Astrocyte of the cerebellum (primary cell): ENCODE measurements around the gene VPS41.
A peak's percentile ranks its signal among the peaks of the same experiment; 100 is the strongest.

Experiments
- DNase-seq: peaks from one replicate; pipeline ENCODE4 v3.0.0-alpha.2; 2011; ENCODE audit warnings: low read depth
- H3K4me3 ChIP-seq: 2 replicates; pipeline ENCODE4 v1.5.1; 2011; ENCODE audit warnings: mild to moderate bottlenecking, low read depth, low read length, moderate library complexity
- in situ Hi-C: cut with HindIII; loops from 2 replicates; pipeline ENCODE4 v1.10.0; 2017; ENCODE audit warnings: low sequenced_read_pairs
- TF ChIP-seq, protein P1 (sequence below): IDR thresholded peaks from 2 replicates; pipeline ENCODE4 v1.5.1; 2012; ENCODE audit warnings: low read length, low read depth, moderate library complexity, mild to moderate bottlenecking; ENCODE audit errors: missing control alignments

The VPS41 gene

DNA sequence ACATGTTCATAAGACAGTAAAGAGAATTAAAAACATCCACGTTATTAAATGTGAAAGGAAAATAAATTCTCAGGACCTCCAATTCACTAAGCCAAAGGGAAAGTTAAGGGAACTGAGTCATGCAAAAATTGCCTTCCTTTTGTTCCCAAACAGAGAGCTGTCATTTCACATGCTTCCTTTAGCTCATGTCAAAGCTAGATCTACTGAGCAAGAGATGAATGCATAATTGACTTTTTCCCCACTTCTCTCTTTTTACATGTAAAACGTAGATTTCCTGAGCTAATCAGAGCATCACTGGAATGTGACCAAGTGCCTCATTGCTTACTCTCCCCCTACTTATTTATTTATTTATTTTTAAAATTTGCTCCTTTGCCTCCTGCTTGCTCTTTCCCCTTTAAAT, 148.8 kb downstream of the VPS41 start:
- in situ Hi-C loops = no loop called here
- TF ChIP-seq, protein P1, sequence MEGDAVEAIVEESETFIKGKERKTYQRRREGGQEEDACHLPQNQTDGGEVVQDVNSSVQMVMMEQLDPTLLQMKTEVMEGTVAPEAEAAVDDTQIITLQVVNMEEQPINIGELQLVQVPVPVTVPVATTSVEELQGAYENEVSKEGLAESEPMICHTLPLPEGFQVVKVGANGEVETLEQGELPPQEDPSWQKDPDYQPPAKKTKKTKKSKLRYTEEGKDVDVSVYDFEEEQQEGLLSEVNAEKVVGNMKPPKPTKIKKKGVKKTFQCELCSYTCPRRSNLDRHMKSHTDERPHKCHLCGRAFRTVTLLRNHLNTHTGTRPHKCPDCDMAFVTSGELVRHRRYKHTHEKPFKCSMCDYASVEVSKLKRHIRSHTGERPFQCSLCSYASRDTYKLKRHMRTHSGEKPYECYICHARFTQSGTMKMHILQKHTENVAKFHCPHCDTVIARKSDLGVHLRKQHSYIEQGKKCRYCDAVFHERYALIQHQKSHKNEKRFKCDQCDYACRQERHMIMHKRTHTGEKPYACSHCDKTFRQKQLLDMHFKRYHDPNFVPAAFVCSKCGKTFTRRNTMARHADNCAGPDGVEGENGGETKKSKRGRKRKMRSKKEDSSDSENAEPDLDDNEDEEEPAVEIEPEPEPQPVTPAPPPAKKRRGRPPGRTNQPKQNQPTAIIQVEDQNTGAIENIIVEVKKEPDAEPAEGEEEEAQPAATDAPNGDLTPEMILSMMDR = no peak
- no peak overlapping the region for H3K4me3 ChIP-seq
- DNase-seq = no peak

DNA sequence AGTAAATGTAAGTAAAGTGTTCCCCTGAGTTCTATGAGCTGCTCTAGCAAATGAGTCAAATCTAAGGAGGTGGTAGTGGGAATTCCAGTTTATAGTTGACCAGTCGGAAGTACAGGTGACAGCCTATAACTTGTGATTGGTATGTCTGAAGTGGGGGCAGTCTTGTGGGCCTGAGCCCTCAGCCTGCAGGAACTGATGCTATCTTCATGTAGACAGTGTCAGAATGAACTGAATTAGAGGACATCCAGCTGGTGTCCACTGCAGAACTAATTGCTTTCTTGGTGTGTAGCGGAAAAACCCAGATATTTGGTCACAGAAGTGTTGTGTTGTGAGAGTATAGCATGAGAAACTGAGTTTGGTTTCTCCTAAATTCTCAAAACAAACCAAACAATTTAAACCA, 150.0 kb downstream of the VPS41 start:
- in situ Hi-C loops = no loop called here
- H3K4me3 ChIP-seq = no peak overlapping the region
- DNase-seq = no peak
- TF ChIP-seq, protein P1 = no peak

DNA sequence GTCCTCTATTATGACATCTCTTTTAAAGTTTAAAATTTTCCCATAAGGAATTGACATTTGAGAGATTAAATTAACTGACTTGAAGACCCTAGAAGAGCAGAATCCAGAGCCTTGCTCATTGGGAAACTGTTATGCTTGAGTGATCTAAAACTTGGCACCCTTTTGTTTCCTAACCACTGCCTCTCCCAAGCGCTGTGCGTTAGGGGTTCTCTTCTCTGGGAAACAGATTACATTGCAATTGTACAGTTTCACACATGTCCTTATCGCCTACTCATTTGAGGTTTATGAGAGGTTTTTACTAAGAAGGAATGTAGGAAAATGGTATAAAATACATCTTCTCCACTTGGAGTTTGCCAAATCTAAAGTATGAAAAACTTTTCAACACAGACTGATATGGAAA, 151.1 kb downstream of the VPS41 start:
- in situ Hi-C loops = no loop called here
- peak; percentile 40 for DNase-seq

DNA sequence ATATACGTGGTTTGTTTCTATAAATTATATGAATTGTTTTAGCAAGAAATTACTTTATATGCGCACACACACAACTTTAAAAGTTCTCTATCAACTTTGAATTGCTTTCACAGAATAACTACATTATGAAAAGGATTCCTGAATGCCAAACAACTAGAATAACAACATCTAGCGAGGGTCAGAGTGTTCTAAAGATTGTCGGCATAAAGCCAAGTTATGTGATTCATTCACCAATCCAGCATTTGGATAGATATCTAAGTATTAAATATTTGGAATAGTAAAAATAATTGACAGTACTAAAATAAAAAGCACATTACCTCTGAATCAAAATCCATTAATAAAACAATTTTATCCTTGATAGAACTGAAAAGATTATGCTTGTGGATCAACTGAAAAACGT, 152.5 kb downstream of the VPS41 start:
- TF ChIP-seq, protein P1 = no peak
- in situ Hi-C loops = no loop called here
- DNase-seq = peak; percentile 23
- H3K4me3 ChIP-seq = no peak overlapping the region

More for the DNA sequence above, 151.1 kb downstream of the VPS41 start:
- H3K4me3 ChIP-seq = no peak overlapping the region
- TF ChIP-seq, protein P1 = no peak

DNA sequence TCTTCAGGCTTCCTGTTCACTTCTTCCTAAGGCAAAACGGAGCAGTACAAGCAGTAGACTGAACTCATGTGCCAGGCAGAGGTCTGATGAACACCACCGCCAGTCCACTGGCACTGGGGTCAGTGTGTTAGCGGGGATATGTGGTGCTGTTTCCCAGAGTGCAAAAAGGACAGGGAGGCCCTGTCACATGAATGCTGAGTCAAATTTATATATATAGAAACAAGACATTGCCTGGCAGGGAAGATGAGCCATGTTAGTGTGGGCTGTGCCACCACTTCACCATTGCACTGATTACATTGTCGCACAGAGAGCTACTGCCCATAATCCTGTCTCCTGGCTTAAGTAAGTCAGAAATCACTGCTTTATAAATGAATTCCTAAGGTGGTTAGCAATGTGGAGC, 155.6 kb downstream of the VPS41 start:
- DNase-seq = no peak
- TF ChIP-seq, protein P1 = no peak
- in situ Hi-C loops = no loop called here
- no peak overlapping the region for H3K4me3 ChIP-seq

DNA sequence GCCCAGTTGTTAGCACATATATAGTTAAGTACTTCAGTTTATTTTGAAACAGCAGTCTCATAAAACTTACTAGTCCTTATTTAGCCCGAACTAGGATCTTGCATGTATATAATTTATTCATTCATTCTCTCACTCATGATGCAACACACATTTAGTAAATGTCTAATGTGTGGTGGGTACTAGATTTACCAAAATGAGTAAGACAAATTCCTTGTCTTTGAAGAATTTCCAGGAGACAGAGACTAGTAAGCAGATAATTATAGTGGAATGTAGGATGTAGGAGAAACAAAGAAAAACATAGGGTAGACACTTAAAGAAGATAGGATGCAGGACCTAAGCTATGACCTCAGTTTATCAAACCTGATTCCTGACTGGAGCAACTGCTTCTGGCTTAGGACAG, 157.6 kb downstream of the VPS41 start:
- H3K4me3 ChIP-seq = no peak overlapping the region
- no peak for DNase-seq
- in situ Hi-C loops = no loop called here
- TF ChIP-seq, protein P1 = no peak

DNA sequence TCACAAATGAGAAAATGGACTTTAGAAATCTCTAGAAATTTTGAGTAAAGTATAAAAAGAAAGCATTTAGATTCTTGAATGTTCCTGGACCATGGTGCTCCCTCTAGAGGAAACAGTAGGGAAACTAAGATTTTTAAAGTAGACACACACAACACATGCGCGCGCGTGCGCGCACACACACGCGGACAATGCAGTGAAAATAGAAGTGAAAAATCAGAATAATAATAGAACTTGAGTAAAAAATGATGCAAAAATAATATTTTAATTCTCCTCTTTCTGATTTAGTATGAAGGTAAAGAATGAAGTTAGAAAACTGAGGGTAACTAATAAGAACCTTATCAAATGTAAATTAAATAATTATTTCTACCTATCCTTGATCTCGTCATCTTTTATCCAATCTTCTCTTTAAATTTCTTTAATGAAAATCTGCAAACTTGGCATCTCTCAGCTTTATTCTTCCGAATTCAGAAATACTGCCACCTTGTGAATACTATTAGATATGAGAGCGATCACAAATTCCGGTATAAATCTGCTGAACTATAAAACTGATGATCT, 160.9 kb downstream of the VPS41 start:
- DNase-seq = no peak
- in situ Hi-C loops = no loop called here
- H3K4me3 ChIP-seq = no peak overlapping the region
- TF ChIP-seq, protein P1 = peak; percentile 29
